Transverse colon (tissue), 4 donors: ENCODE measurements around the gene ALKBH7.

Experiments
- CTCF ChIP-seq, 5 experiments: fragments of 200-600 bp in 3 of 5; fragments of 450-650 bp in 2 of 5; sonication (generic) in 3 of 5; IDR thresholded peaks; 1 replicate in 2 of 5; 2 replicates in 3 of 5; pipeline ENCODE4 v1.5.1; 2016 to 2017; ENCODE audit warnings: antibody characterized with exemption in 5 of 5, inconsistent platforms in 3 of 5, mild to moderate bottlenecking in 2 of 5, moderate library complexity in 1 of 5
- POLR2A ChIP-seq: fragments of 450-650 bp; IDR thresholded peaks from one replicate; pipeline ENCODE4 v1.6.1; 2016; ENCODE audit warnings: antibody characterized with exemption, mild to moderate bottlenecking, moderate library complexity
- POLR2AphosphoS5 ChIP-seq, 3 donors: sonication (generic); formaldehyde crosslinking; IDR thresholded peaks; one replicate each; pipeline ENCODE4 v1.6.1; 2016; ENCODE audit warnings: antibody characterized with exemption in 3 of 3

GRCh38 chr19:6416658-6417405, 44.2 kb downstream of the ALKBH7 start:
- TF ChIP-seq POLR2A (no peak), CTCF (IDR thresholded peaks at IDR 0.05) (no peak), POLR2AphosphoS5 (IDR thresholded peaks at IDR 0.05) (no peak)
